AG08395 (cell line): ENCODE results near the gene KDM5A.
"Not testable (repeated sequence)": the region's sequence is repeated elsewhere in the genome, so short reads cannot be mapped to it uniquely, and the experiment has no call there.

ENCODE experiments used
- DNase-seq: peaks from one replicate; pipeline ENCODE4 v3.0.0; 2012; ENCODE audit warnings: mixed read lengths, low spot score

KDM5A gene

DNA sequence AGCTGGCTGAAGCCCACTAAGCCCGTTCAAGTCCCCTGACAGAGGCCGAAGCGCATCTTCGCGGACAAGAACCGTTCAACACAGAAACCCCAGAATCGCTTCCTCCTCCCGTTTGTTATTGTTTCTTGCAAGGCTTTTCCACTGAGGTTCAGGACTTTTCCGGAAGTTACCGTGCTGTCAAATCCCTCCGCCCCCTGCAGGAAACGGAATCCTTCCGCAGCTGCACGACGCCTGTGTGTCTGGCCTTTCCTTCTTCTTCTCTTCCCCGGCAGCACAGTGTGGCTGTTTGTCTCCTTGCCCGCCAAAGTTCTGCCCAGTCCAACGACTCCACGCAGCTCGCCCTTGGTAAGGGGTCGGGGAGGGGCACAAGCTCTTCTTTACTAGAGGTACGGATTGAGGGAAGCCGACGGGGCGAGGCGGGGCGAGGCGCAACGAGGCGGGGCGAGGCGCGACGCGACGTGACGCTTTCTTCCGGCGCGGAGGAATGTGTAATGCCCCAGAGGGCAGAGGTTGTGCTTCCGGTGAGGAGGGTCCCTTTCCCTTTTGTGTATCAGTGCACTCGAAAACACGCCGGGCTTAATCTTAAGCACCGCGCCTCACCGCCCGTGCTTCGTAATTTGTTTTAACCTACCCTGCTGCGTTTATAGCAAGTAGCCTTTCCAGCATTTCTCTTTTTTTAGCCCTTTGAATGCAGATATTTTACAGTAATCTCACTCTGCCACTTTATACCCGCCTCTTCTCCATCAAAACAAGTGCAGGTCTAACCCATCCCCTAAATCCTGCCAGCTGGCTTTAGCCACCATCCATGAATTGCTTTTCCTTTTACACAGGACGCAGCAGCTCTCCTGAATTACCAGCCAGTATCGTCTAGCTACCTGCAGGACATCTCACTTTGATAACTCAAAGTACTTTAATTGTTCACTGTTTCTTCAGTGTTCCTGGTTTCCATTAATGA lies at the start of gene KDM5A:
KDM5A (minus strand) TSS at position 179 of the 955 bp plus-strand sequence. CDS start 229 bp downstream, outside the sequence.
- DNase-seq: peak; percentile 94

DNA sequence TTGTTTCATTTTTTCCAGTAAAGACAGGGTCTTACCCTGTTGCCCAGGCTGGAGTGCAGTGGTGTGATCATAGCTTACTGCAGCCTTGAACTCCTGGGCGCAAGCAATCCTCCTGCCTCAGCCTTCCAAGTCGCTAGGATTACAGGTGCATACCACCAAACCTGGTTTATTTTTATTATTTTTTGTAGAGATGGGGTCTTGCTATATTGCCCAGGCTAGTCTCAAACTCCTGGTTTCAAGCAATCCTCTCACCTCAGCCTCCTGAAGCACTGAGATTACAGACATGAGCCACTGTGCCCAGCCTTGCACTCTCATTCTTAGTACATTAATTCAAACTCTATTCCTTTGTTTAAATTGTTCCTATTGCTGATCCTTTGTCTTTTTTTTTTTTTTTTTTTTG lies 46.6 kb upstream of the KDM5A start:
- DNase-seq: not testable (repeated sequence)

- DNase-seq: no peak
Measured at GRCh38 chr12:422526-422925, 33.4 kb upstream of the KDM5A start.

- DNase-seq: no peak
Measured at GRCh38 chr12:418432-418831, 29.3 kb upstream of the KDM5A start.

GRCh38 chr12:414859-415258 lies 25.7 kb upstream of the KDM5A start:
- DNase-seq: no peak

DNA sequence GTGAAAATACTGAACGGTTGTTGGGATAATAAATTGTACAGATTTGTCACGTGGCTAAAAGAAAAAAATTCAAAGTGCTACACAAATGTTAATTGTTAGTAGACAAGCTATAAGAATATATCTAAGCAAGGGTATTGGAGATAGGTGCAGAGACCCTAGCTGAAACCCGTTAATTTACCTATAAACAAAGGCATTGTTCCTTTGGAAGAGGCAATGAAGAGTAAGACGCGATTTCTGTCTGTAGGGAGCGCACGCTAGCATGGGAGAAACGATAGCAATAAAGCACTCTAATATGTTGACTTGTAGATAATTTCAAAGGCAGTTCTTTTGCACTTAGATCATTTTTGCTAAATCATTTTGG lies 12.9 kb upstream of the KDM5A start:
- DNase-seq: no peak

DNA sequence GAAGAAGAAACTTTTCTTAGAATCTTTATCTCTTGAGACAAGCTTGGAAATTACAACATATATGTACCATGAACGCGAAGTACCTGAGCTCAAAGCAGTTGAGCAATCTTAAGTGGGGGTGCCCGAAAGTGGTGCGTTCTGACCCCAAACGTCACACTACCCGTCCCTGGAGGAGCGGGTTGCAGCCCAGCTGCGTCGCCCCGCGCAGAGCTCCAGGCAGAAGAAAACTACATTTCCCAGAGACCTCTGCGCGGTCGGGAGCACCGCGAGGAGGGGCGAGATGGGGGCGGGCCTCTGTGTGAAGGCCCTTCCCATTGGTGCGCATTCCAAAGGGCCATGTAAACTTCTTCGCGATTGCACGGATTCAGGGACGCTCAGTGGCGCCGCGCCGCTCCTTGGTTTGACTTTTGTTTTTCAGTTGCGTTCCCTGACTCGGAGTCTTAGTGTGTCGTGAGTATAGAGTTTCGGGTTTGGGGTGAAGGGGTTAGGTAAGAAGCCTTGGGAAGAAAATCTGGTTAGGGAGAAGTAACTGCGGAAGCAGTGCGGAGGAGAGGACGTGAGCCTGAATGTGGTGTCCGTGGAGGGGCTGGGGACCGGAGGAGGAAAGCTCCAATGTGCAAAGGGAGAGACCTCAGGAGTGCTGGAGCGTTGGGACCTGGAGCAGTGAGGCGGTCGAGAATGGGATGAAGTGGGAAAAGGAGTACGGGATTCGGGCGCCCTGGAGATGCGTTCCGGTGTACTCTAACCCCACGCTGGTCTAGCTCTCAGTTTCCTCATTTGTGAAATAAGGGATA lies 12.3 kb upstream of the KDM5A start, which contains the start of gene CCDC77:
CCDC77 (plus strand) TSS at position 410 of the 794 bp plus-strand sequence. CDS start 7,740 bp downstream, outside the sequence.
- DNase-seq: peak; percentile 98

DNA sequence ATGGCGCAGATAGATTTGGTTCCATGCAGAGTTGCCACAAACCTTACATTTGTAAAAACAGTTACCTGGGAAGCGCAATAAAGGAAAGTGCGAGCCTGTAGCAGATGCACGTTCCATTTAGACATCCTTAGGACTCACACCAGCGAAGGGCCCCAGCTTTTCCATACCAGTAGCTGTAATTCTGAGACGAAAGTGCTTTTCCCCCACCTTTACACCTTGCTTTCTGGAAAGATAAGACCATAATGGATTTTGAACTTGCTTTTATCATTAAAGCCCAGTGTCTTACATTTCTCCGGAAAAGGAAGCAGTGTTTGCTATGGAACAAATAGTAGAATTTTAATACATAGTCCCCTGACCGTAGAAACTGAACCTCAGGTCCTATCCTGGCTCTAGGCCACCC lies 11.7 kb upstream of the KDM5A start:
- no peak for DNase-seq

- DNase-seq: peak; percentile 3
Measured at GRCh38 chr12:388541-389141, 479 bp downstream of the KDM5A start.

DNA sequence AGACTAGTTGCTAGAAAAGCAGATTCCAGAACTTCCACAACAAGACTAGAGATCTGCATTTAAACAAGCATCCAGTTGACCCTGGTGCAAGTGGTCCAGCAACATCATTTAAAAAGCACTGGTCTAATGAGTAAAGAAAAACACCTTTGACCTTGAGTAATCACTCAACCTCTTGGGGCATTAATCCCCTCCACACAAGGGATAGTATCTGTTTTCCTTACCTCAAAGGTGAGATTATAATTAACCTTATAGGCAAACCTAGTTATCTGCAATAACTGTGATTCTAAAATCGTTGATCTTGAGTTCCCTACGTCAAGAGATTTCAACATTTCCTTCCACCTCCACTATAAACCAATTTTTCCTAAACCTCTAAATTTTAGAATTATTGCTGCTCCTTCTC lies 1.1 kb downstream of the KDM5A start:
- DNase-seq: no peak

DNA sequence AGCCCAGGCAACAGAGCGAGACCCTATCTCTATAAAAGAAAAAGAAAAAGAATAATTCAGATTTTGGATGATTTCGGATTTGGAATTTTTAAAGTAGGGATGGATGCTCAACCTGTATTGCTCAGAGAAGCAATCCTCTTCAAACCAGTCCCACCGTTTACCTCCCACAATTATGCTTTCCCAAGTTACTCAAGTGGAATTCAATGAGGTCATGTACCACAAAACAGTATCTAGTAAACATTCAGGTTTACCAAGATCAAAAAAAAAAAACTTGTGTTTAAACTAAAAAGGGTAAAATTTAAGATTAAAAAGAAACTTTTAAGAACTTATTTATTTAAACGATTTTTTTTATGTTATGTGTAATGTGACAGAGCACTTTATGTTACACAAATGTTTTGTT lies 2.5 kb downstream of the KDM5A start:
- peak; percentile 15 for DNase-seq

DNA sequence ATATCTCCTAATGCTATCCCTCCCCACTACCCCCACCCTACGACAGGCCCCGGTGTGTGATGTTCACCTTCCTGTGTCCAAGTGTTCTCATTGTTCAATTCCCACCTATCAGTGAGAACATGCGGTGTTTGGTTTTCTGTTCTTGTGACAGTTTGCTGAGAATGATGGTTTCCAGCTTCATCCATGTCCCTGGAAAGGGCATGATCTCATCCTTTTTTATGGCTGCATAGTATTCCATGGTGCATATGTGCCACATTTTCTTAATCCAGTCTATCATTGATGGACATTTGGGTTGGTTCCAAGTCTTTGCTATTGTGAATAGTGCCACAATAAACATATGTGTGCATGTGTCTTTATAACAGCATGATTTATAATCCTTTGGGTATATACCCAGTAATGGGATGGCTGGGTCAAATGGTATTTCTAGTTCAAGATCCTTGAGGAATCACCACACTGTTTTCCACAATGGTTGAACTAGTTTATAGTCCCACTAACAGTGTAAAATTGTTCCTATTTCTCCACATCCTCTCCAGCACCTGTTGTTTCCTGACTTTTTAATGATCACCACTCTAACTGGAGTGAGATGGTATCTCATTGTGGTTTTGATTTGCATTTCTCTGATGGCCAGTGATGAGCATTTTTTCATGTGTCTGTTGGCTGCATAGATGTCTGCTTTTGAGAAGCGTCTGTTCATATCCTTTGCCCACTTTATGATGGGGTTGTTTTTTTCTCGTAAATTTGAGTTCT lies 18.2 kb downstream of the KDM5A start:
- not testable (repeated sequence) for DNase-seq

GRCh38 chr12:367972-368371 lies 21.1 kb downstream of the KDM5A start:
- no peak for DNase-seq

DNA sequence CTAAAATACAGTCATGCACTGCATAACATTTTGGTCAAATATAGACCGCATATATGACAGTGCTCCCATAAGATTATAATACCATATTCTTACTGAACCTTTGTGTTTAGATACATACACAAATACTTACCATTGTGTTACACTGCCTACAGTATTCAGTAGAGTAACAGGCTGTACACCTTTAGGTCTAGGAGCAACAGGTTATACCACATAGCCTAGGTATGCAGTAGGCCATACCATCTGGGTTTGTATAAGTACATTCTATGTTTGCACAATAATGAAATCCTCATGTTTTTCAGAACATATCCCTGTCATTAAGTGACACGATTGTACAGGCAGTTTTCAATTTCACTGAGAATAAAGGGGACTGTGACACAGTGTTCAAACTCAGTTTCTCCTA lies 22.3 kb downstream of the KDM5A start:
- DNase-seq: no peak

DNA sequence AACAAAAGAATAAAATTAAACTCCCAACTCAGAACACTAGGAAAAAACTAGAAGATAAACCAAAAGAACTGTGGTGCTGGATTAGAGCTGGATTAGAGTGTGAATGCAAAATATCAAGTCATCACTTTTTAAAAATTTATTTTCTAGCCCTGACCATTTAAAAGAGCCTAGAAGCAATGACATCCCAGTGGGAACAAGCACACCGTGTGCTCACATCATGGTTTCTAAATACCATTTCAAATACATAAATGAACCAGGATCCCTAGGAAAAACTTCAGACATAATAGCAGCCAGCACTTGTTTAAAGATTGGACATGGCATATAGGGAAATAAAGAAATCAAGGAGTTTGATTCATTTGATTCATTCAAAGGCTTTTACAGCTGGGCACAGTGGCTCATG lies 30.0 kb downstream of the KDM5A start:
- DNase-seq: no peak

DNA sequence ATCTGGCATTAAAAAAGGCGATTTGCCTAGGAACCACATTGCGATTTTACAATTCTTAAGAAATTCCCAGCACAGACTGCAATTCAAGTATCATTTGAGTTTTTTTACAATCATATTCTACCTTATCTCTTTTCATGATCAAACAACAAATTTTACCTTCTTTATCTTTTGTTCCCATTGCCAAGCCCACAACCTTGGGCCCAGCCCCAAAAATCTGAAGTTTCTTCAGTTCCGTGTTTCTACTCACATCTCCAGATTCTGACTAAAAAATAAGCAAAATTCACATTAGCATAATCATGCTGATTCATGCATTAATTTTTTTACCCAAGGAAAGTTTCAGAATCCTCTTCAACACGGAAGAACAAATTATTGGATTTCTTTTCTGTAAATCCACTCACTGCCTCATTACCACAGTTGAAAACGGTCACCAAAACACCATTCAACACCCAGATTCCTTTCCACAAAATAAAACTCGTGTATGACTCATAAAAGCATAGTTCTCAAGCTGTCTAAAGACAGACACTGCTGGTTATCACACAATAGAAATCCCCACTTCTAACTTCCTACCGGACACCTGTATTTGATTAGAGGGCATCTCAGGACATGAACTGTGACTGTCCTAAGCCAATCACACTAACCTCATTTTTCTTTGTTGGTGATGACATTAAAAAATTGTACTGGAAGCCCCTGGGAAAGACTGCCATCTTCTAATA lies 32.7 kb downstream of the KDM5A start:
- DNase-seq: peak; percentile 54

DNA sequence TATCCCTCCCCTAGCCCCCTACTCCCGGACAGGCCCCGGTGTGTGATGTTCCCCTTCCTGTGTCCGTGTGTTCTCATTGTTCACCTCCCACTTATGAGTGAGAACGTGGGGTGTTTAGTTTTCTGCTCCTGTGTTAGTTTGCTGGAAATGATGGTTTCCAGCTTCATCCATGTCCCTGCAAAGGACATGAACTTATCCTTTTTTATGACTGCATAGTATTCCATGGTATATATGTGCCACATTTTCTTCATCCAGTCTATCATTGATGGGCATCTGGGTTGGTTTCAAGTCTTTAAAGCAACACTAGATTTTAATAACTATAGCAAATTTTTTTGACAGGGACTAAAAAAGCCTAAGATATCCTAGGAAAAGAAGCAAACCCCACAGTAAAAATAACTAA lies 37.9 kb downstream of the KDM5A start:
- DNase-seq: not testable (repeated sequence)

- DNase-seq: not testable (repeated sequence)
Measured at GRCh38 chr12:349625-350024, 39.5 kb downstream of the KDM5A start.

DNA sequence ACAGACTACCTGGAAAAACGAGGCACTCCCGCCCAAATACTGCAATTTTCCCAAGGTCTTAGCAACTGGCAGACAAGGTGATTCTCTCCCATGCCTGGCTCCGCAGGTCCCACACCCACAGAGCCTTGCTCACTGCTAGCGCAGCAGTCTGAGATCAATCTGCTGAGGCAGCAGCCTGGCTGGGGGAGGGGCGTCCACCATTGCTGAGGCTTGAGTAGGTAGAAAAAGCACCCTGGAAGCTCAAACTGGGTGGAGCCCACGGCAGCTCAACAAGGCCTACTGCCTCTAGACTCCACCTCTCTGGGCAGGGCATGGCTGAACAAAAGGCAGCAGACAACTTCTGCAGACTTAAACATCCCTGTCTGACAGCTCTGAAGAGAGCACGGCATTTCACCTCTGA lies 46.1 kb downstream of the KDM5A start:
- DNase-seq: not testable (repeated sequence)

DNA sequence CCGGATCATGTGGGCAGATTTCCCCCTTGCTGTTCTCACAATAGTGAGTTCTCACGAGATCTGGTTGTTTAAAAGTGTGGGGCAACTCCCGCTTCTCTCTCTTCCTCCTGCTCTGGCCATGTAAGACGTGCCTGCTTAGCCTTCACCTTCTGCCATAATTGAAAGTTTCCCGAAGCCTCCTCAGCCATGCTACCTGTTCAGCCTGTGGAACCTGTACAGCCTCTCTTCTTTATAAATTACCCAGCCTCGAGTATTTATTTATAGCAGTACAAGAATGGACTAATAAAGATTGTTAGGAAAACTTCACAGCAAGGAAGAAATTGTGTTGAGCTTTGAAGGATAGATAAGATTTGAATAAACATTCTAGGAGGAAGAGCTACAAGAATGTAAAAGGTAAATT lies 52.1 kb downstream of the KDM5A start:
- no peak for DNase-seq

DNA sequence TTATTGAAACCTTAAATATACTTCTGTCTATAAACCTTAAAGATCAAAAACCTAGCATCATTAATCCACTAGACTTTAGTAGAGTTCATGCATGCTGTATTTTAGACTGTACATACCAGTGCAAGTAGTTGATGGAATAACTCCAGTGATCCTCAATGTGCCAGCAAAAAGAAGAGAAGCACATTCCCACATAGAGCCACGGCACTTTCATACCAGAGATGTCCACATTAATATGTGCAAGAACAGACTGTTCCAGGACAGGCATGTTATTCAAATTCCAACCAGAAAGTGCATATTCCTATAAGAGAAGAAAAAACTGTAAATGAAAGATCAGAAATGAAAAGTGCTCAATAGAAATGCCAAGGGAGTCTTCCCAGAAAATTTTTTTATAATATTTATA lies 55.0 kb downstream of the KDM5A start:
- no peak for DNase-seq
